Caco-2 (cell line): ENCODE measurements around the gene RCAN1. TPM values are rescaled to one million over a fixed set of nuclear protein-coding genes. Genes with fewer than 3 reads are reported as not detected.

Experiments
- BruUV-seq: library from RNA; stranded (reverse); fragments of 400-500 nt; replicated peaks from 2 replicates; lab custom pipeline; 2021; lab: Mats Ljungman, UMichigan
- CTCF ChIA-PET: fragments of 300-600 bp; sonication (Branson Sonifier 250); formaldehyde crosslinking; loops from one replicate; lab custom pipeline; 2022; ENCODE audit warnings: antibody characterized with exemption; lab: Charles Lee
- POLR2A ChIA-PET: fragments of 300-600 bp; sonication (Branson Sonifier 250); formaldehyde crosslinking; loops from one replicate; lab custom pipeline; 2022; ENCODE audit warnings: antibody characterized with exemption; lab: Charles Lee
- DNase-seq, 2 experiments: peaks; one replicate each; pipeline versions ENCODE4 v3.0.0 to v3.0.0-alpha.2; 2020 to 2022
- H3K27me3 ChIP-seq: replicated peaks from 2 replicates; pipeline ENCODE4 v1.6.0; 2011; ENCODE audit warnings: low read length; ENCODE audit not compliant: control insufficient read depth, insufficient read depth
- H3K36me3 ChIP-seq: 2 replicates; pipeline ENCODE4 v1.5.1; 2011; ENCODE audit warnings: low read length; ENCODE audit not compliant: control insufficient read depth, insufficient read depth
- H3K4me1 ChIP-seq: fragments of 250-450 bp; sonication (Bioruptor Pico); 2 replicates; pipeline ENCODE4 v1.5.1; 2020; ENCODE audit warnings: mild to moderate bottlenecking
- H3K4me3 ChIP-seq: 2 replicates; pipeline ENCODE4 v1.5.1; 2011; ENCODE audit warnings: low read depth, mild to moderate bottlenecking, control low read depth, low read length
- H3K9me3 ChIP-seq: fragments of 250-450 bp; sonication (Bioruptor Pico); 2 replicates; pipeline ENCODE4 v1.5.1; 2020; ENCODE audit warnings: mild to moderate bottlenecking, moderate library complexity
- H3K27ac Mint-ChIP-seq: one replicate; pipeline ENCODE4 v1.8.0; 2022; ENCODE audit warnings: mixed read lengths; ENCODE audit not compliant: unreplicated experiment
- H3K27me3 Mint-ChIP-seq: one replicate; pipeline ENCODE4 v1.8.0; 2022; ENCODE audit warnings: mixed read lengths; ENCODE audit not compliant: insufficient read depth, unreplicated experiment
- H3K36me3 Mint-ChIP-seq: one replicate; pipeline ENCODE4 v1.8.0; 2022; ENCODE audit warnings: mild to moderate bottlenecking, mixed read lengths; ENCODE audit not compliant: insufficient read depth, unreplicated experiment
- H3K4me1 Mint-ChIP-seq: one replicate; pipeline ENCODE4 v1.8.0; 2022; ENCODE audit warnings: low read depth, mixed read lengths; ENCODE audit not compliant: unreplicated experiment
- H3K4me3 Mint-ChIP-seq: one replicate; pipeline ENCODE4 v1.8.0; 2022; ENCODE audit warnings: mild to moderate bottlenecking, moderate library complexity, mixed read lengths; ENCODE audit not compliant: unreplicated experiment
- H3K9me3 Mint-ChIP-seq: one replicate; pipeline ENCODE4 v1.8.0; 2022; ENCODE audit warnings: mixed read lengths; ENCODE audit not compliant: unreplicated experiment
- intact Hi-C: fragments of 100-400 bp; cut with micrococcal nuclease; formaldehyde crosslinking; loops from one replicate; pipeline ENCODE4 v1.10.0; 2022; ENCODE audit not compliant: unreplicated experiment
- total RNA-seq: library from RNA; stranded (reverse); gene quantifications from 2 replicates; pipeline ENCODE4 v1.2.3, GENCODE V29; 2022
- TF ChIP-seq, protein P1 (sequence below), 2 experiments: fragments of 200-600 bp in 1 of 2; IDR thresholded peaks; 1 replicate in 1 of 2; 2 replicates in 1 of 2; pipeline versions ENCODE4 v1.5.1 to v1.8.0; 2011 to 2022; ENCODE audit warnings: antibody characterized with exemption in 1 of 2, control low read depth in 1 of 2, inconsistent platforms in 1 of 2, low read depth in 1 of 2, low read length in 1 of 2, mild to moderate bottlenecking in 1 of 2, moderate library complexity in 1 of 2; ENCODE audit not compliant: insufficient read depth in 1 of 2, severe bottlenecking in 1 of 2, unreplicated experiment in 1 of 2

RCAN1 gene
- total RNA-seq, 1 experiment from 2014 or later: 29.4 TPM

DNA sequence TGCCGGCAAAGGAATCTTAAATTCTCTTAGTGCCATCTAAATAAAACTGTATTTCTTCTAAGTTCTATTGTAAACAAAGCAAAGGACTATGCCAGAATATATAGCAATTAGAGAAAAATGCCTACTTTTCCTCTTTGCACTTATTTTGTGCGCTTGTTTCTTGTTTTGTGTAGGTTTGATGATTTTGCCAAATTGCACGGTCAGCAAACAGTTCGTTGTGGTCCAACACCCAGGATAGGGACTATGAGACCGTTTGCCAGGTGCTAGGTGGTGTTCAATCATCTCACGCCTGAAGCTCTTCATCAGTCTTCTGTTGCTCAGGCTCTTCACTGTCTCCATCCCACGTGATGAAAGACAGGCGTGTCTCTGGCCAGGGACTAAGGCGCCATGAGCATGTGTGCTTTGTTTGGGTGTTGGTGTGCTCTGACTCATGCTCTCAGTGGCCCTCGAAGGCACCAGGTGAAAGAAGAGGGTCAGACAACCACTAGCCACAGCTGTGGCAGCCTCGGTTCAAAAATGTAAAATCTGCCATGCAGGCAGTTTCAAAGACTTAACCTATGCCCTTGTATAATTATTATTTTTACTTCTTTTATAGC, 66.0 kb downstream of the RCAN1 start:
- no peaks in the 10 kb centered on the region for H3K9me3 ChIP-seq
- TF ChIP-seq, protein P1, sequence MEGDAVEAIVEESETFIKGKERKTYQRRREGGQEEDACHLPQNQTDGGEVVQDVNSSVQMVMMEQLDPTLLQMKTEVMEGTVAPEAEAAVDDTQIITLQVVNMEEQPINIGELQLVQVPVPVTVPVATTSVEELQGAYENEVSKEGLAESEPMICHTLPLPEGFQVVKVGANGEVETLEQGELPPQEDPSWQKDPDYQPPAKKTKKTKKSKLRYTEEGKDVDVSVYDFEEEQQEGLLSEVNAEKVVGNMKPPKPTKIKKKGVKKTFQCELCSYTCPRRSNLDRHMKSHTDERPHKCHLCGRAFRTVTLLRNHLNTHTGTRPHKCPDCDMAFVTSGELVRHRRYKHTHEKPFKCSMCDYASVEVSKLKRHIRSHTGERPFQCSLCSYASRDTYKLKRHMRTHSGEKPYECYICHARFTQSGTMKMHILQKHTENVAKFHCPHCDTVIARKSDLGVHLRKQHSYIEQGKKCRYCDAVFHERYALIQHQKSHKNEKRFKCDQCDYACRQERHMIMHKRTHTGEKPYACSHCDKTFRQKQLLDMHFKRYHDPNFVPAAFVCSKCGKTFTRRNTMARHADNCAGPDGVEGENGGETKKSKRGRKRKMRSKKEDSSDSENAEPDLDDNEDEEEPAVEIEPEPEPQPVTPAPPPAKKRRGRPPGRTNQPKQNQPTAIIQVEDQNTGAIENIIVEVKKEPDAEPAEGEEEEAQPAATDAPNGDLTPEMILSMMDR (IDR thresholded peaks at IDR 0.05; ENCODE audit: insufficient read depth in 1 of 2, low read depth in 1 of 2, low read length in 1 of 2, severe bottlenecking in 1 of 2, unreplicated experiment in 1 of 2): no peak
- H3K36me3 ChIP-seq: no peaks in the 10 kb centered on the region
- H3K27me3 ChIP-seq: no peaks in the 10 kb centered on the region
- no peaks in the 10 kb centered on the region for H3K27me3 Mint-ChIP-seq
- peaks cover 12% of the 10 kb centered on the region for H3K4me1 Mint-ChIP-seq
- no peaks in the 10 kb centered on the region for H3K36me3 Mint-ChIP-seq
- BruUV-seq: no TSS peak
- no peak overlapping the region for H3K27ac Mint-ChIP-seq
- no peak overlapping the region for H3K4me3 Mint-ChIP-seq
- CTCF ChIA-PET: no interaction called here
- peaks cover 23% of the 10 kb centered on the region for H3K4me1 ChIP-seq
- H3K4me3 ChIP-seq: no peak overlapping the region
- intact Hi-C loops: no loop called here
- POLR2A ChIA-PET: no interaction called here
- no peak for DNase-seq
- no peaks in the 10 kb centered on the region for H3K9me3 Mint-ChIP-seq

DNA sequence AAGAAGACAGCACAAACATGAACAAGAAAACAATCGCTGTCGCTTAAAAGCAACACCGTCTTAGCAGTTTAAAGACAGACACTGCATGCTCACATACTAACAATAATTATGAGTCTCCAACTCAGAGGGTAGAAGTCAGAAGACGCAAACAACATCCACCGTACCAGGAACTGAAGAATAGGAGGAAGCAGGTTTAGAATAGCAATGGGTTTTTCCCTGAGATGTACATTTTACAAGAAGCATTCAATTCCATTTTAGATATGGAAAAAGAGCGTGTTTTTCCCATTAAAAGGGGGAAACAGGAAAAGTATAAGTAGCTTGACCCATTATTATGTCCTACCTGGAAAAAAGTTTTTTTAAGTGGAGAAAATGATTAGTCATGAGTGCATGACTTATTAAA, 68.4 kb downstream of the RCAN1 start:
- H3K4me3 ChIP-seq: no peak overlapping the region
- Mint-ChIP-seq H3K36me3 (no peaks in the 10 kb centered on the region), H3K27ac (no peak overlapping the region), H3K9me3 (peaks cover 9% of the 10 kb centered on the region), H3K27me3 (no peaks in the 10 kb centered on the region), H3K4me3 (no peak overlapping the region), H3K4me1 (peaks cover 13% of the 10 kb centered on the region)
- no peak for DNase-seq
- H3K36me3 ChIP-seq: no peaks in the 10 kb centered on the region
- ChIA-PET POLR2A (interaction anchor here (1.2 kb wide), 1 partner anchor 20 kb away, joined by 3 read pairs; no protein-coding TSS in a partner anchor), CTCF (no interaction called here)
- peaks cover 28% of the 10 kb centered on the region for H3K4me1 ChIP-seq
- no peaks in the 10 kb centered on the region for H3K27me3 ChIP-seq
- BruUV-seq: no TSS peak
- TF ChIP-seq, protein P1 (IDR thresholded peaks at IDR 0.05; ENCODE audit: insufficient read depth in 1 of 2, low read depth in 1 of 2, low read length in 1 of 2, severe bottlenecking in 1 of 2, unreplicated experiment in 1 of 2): no peak
- intact Hi-C loops: no loop called here
- no peaks in the 10 kb centered on the region for H3K9me3 ChIP-seq

DNA sequence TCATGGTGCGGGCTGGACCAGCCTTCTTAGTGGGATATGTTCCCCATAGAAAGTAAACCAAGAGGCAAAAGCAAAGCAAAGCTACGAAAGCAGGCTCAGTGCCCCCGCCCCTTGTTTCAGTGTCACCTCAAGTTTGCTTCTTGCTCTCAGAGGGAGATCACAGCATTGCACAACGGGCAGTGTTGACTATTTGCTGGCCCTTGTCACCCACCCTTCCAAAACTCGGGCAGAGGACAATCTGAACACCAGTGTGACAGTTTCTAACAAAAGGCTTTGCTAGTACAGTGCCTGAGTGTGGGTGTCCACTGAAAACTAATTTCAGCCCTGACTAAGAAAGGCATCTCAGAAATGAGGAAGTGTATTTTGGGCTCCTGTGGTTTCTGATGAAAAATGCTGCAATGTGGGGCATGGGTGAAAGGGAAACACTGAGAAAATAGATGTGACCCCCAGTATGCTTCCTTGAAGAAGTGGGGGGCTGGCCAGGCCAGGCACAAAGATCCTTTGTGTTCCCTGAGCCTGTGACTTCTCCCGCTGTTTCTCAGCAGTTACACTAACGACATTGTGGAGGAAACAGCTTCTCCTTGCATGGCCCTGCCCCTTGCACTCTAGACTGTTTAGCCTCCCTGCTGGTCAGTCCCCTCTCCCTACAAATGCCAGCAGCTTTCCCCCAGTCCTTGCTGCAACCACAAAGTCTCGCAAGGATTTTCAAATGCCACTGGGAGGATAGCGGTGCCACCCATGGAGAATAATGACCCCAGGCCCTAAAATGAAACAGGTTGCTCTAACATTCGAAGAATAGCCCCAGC, 69.6 kb downstream of the RCAN1 start:
- no peak overlapping the region for H3K4me3 ChIP-seq
- H3K4me1 ChIP-seq: peaks cover 28% of the 10 kb centered on the region
- no peaks in the 10 kb centered on the region for H3K9me3 ChIP-seq
- no TSS peak for BruUV-seq
- Mint-ChIP-seq H3K36me3 (no peaks in the 10 kb centered on the region), H3K9me3 (peaks cover 9% of the 10 kb centered on the region), H3K4me3 (peak overlapping the region; percentile 43), H3K27ac (peak overlapping the region; percentile 92), H3K4me1 (peaks cover 13% of the 10 kb centered on the region), H3K27me3 (no peaks in the 10 kb centered on the region)
- DNase-seq: peak; percentile 50 to 56
- intact Hi-C loops: loop anchor here (2.0 kb wide), 1 partner anchor 18 kb away; no protein-coding TSS in a partner anchor
- CTCF ChIA-PET: interaction anchor here (0.5 kb wide), 1 partner anchor 58 kb away, joined by 3 read pairs; no protein-coding TSS in a partner anchor
- TF ChIP-seq, protein P1 (IDR thresholded peaks at IDR 0.05; ENCODE audit: insufficient read depth in 1 of 2, low read depth in 1 of 2, low read length in 1 of 2, severe bottlenecking in 1 of 2, unreplicated experiment in 1 of 2): no peak
- H3K36me3 ChIP-seq: no peaks in the 10 kb centered on the region
- POLR2A ChIA-PET: interaction anchor here (0.5 to 1.2 kb wide), 3 partner anchors 14 to 19 kb away, joined by 3 to 5 read pairs (median 3); no protein-coding TSS in a partner anchor
- H3K27me3 ChIP-seq: no peaks in the 10 kb centered on the region
